GM12872 (cell line): ENCODE results near the gene GPHN.

Source experiments
- CTCF ChIP-seq: IDR thresholded peaks from 3 replicates; pipeline ENCODE4 v1.5.1; 2011; ENCODE audit warnings: low read depth, mild to moderate bottlenecking, low read length, moderate library complexity; ENCODE audit not compliant: insufficient read depth

GPHN gene

DNA sequence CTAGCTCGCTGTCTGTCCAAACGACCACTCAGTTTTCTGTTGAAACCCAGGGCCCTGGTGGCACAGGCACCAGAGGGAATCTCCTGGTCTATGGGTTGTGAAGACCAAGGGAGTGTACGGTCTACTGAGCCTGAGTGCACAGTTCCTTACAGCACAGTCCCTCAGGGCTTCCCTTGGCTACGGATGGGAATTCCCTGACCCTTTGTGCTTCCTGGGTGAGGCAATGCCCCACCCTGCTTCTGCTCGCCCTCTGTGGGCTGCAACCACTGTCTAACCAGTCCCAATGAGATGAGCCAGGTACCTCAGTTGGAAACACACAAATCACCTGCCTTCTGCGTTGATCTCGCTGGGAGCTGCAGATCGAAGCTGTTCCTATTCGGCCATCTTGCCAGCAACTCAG is 22.6 kb downstream of the GPHN start:
- TF ChIP-seq CTCF = no peak

GRCh38 chr14:66539034-66539433 is 31.1 kb downstream of the GPHN start:
- no peak for TF ChIP-seq CTCF

- TF ChIP-seq CTCF = no peak
Observed at GRCh38 chr14:66540038-66540437, 32.1 kb downstream of the GPHN start.

GRCh38 chr14:66541627-66542026 is 33.7 kb downstream of the GPHN start:
- no peak for TF ChIP-seq CTCF

DNA sequence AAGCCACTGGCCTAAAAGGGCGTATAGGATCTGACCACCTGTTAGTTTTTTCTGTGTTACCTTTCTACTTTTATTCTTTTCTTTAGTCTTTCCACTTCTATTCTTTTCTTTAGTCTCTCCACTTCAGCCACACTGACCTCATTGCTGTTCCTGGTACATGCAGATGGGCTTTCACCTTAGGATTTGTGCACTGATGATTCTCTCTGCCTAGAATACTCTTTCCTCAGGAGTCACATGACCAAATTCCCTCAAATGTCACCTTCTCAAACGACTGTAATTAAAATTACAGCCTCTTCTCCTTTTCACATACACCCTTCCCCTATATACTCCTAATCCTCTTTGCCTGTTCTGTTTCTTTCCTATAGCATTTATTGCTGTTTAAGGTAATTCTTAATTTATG is 36.0 kb downstream of the GPHN start:
- TF ChIP-seq CTCF = no peak

- TF ChIP-seq CTCF = no peak
Observed at GRCh38 chr14:66563731-66564130, 55.8 kb downstream of the GPHN start.

GRCh38 chr14:66568220-66568619 is 60.3 kb downstream of the GPHN start:
- TF ChIP-seq CTCF = no peak

DNA sequence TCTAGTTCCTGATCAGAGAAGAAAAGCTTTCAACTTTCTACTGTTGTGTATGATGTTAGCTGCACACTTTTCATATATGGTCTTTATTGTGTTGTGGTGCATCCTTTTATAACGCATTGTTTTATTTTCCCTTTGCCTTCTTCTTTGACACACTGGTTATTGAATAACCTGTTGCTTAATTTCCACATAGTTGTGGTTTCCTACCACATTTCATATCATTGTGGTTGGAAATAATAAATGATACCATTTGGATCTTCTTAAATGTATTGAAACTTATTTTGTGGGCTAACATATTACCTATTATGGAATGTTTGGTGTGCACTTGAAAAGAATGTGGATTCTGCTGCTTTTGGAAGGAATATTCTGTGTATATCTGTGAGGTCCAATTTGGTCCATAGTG is 64.9 kb downstream of the GPHN start:
- TF ChIP-seq CTCF = no peak
